HepG2 (cell line): ENCODE data around the gene CSNK1D. TPM values are rescaled to one million over a fixed set of nuclear protein-coding genes. Genes with fewer than 3 reads are reported as not detected.

Experiments used
- ASH2L ChIP-seq: fragments of 300-600, 200-600 bp; sonication (generic); IDR thresholded peaks from 2 replicates; pipeline ENCODE4 v1.7.0; 2017; ENCODE audit warnings: low read depth, mild to moderate bottlenecking, moderate library complexity, mixed read lengths, low read length; ENCODE audit not compliant: insufficient read length
- GATAD2A ChIP-seq: IDR thresholded peaks from 2 replicates; pipeline ENCODE4 v1.6.1; 2016
- KLF11 ChIP-seq: IDR thresholded peaks from 2 replicates; pipeline ENCODE4 v1.6.1; 2016; ENCODE audit warnings: missing compliant biosample characterization
- KMT2A ChIP-seq: sonication (generic); formaldehyde crosslinking; IDR thresholded peaks from 2 replicates; pipeline ENCODE4 v1.4.0; 2020; ENCODE audit warnings: missing genetic modification reagents
- NR2F6 ChIP-seq, 2 experiments: IDR thresholded peaks; 2 replicates each; pipeline ENCODE4 v1.6.1; 2016; ENCODE audit warnings: antibody characterized with exemption in 1 of 2, mild to moderate bottlenecking in 1 of 2
- RXRA ChIP-seq: sonication (generic); formaldehyde crosslinking; IDR thresholded peaks from 2 replicates; pipeline ENCODE4 v1.5.1; 2020; ENCODE audit warnings: missing genetic modification reagents
- ZNF282 ChIP-seq: fragments of 450-650 bp; IDR thresholded peaks from 2 replicates; pipeline ENCODE4 v1.6.1; 2018; ENCODE audit not compliant: partially characterized antibody
- ZNF501 ChIP-seq: sonication (generic); formaldehyde crosslinking; IDR thresholded peaks from 2 replicates; pipeline ENCODE4 v1.5.1; 2020; ENCODE audit warnings: mild to moderate bottlenecking, moderate library complexity, missing genetic modification reagents
- polyA plus RNA-seq, 8 experiments: library from polyadenylated mRNA; depleted of rRNA in 3 of 8; stranded (reverse) in 7 of 8; unstranded in 1 of 8; fragments of >200 nt; fragmentation: Illumina TruSeq in 4 of 8; extraction: Trizol in 4 of 8; gene quantifications; 2 replicates each; pipeline versions ENCODE4 v1.2.1 to v1.2.3, GENCODE V29; 2011 to 2016; ENCODE audit warnings: low read depth in 4 of 8, missing spikeins in 1 of 8, mixed read lengths in 1 of 8; ENCODE audit not compliant: insufficient read depth in 1 of 8
- total RNA-seq, 5 experiments: library from RNA; depleted of rRNA; stranded (reverse); fragments of >200 nt; fragmentation: Illumina TruSeq; extraction: Trizol; gene quantifications; 2 replicates each; pipeline ENCODE4 v1.2.3, GENCODE V29; 2016; ENCODE audit warnings: low read depth in 1 of 5
- TF ChIP-seq, protein P1 (sequence below), 2 experiments: fragments of 450-650 bp in 1 of 2; sonication (generic) in 1 of 2; formaldehyde crosslinking in 1 of 2; IDR thresholded peaks; 2 replicates each; pipeline versions ENCODE4 v1.6.1 to v1.8.0; 2016 to 2022; ENCODE audit warnings: antibody characterized with exemption in 1 of 2, mild to moderate bottlenecking in 1 of 2, missing genetic modification reagents in 1 of 2
- TF ChIP-seq, protein P2 (sequence below): sonication (generic); formaldehyde crosslinking; IDR thresholded peaks from 2 replicates; pipeline ENCODE4 v1.4.0; 2020; ENCODE audit warnings: mild to moderate bottlenecking, low read depth, missing genetic modification reagents
- TF ChIP-seq, protein P3 (sequence below): IDR thresholded peaks from 2 replicates; pipeline ENCODE4 v1.6.1; 2016; ENCODE audit warnings: missing genetic modification reagents, missing compliant biosample characterization
- TF ChIP-seq, protein P4 (sequence below): sonication (generic); formaldehyde crosslinking; IDR thresholded peaks from 2 replicates; pipeline ENCODE4 v1.9.0; 2022; ENCODE audit warnings: low read depth, missing genetic modification reagents

The CSNK1D gene
- total and polyA plus RNA-seq, 2 of the 13 experiments (the other 11 are each of a cell fraction or from before 2014, with no cell fraction given) = 31.5 to 128 TPM

DNA sequence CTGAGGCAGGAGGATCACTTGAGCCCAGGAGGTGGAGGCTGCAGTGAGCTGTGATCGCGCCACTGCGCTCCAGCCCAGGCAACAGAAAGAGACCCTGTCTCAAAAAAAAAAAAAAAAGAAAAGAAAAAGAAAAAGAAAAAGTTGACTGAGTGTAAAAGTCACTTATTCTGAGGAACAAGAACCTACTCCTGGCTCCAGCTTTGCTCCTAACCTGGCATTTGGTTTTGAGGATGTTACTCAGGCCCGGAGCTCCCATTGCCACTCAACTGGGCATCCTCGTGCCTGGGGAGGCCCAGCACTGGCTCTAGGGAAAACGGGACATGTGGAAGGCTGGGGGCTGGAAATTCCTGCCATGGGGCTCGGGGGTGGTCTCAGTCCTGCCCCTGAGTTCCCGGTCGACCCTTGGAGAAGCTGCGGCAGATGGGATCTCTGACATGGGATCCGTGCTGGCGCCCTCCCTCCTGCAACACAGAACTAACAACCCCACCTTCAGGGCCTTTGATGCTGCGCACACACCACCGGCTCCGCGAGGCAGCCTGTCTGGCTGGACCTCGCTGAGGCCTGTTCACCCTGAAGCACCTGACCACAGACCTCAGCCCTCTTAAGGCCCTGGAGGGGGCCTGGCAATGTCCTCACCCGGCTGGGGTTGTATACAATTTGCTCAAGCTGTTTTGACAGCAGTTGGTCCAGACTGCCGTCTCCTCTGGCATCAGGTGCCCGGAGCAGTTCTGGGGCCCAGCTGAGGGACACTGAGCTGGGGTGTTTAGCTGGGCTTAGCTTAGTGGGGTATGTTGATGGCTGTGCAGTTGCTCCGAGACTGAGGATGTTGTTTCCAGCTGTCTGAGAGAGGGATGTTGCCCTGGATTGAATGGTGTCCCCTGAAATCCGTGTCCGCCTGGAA lies 31.6 kb upstream of the CSNK1D start (continued):
- TF ChIP-seq, protein P1, sequence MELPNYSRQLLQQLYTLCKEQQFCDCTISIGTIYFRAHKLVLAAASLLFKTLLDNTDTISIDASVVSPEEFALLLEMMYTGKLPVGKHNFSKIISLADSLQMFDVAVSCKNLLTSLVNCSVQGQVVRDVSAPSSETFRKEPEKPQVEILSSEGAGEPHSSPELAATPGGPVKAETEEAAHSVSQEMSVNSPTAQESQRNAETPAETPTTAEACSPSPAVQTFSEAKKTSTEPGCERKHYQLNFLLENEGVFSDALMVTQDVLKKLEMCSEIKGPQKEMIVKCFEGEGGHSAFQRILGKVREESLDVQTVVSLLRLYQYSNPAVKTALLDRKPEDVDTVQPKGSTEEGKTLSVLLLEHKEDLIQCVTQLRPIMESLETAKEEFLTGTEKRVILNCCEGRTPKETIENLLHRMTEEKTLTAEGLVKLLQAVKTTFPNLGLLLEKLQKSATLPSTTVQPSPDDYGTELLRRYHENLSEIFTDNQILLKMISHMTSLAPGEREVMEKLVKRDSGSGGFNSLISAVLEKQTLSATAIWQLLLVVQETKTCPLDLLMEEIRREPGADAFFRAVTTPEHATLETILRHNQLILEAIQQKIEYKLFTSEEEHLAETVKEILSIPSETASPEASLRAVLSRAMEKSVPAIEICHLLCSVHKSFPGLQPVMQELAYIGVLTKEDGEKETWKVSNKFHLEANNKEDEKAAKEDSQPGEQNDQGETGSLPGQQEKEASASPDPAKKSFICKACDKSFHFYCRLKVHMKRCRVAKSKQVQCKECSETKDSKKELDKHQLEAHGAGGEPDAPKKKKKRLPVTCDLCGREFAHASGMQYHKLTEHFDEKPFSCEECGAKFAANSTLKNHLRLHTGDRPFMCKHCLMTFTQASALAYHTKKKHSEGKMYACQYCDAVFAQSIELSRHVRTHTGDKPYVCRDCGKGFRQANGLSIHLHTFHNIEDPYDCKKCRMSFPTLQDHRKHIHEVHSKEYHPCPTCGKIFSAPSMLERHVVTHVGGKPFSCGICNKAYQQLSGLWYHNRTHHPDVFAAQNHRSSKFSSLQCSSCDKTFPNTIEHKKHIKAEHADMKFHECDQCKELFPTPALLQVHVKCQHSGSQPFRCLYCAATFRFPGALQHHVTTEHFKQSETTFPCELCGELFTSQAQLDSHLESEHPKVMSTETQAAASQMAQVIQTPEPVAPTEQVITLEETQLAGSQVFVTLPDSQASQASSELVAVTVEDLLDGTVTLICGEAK (IDR thresholded peaks at IDR 0.05) = no peak
- TF ChIP-seq, protein P1 (CRISPR knock-in tag; IDR thresholded peaks at IDR 0.05) = 0 out of 2 replicates have a peak, but pooled peaks have one; percentile 21
- TF ChIP-seq ZNF501 = peak; percentile 69
- 0 out of 2 replicates have a peak, but pooled peaks have one; percentile 29 for TF ChIP-seq KMT2A
- no peak for TF ChIP-seq KLF11 (CRISPR knock-in tag)
- TF ChIP-seq, protein P2, sequence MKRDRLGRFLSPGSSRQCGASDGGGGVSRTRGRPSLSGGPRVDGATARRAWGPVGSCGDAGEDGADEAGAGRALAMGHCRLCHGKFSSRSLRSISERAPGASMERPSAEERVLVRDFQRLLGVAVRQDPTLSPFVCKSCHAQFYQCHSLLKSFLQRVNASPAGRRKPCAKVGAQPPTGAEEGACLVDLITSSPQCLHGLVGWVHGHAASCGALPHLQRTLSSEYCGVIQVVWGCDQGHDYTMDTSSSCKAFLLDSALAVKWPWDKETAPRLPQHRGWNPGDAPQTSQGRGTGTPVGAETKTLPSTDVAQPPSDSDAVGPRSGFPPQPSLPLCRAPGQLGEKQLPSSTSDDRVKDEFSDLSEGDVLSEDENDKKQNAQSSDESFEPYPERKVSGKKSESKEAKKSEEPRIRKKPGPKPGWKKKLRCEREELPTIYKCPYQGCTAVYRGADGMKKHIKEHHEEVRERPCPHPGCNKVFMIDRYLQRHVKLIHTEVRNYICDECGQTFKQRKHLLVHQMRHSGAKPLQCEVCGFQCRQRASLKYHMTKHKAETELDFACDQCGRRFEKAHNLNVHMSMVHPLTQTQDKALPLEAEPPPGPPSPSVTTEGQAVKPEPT (CRISPR knock-in tag) = no peak
- TF ChIP-seq, protein P3, sequence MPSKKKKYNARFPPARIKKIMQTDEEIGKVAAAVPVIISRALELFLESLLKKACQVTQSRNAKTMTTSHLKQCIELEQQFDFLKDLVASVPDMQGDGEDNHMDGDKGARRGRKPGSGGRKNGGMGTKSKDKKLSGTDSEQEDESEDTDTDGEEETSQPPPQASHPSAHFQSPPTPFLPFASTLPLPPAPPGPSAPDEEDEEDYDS (CRISPR knock-in tag) = 0 out of 2 replicates have a peak, but pooled peaks have one; percentile 23
- peak; percentile 26 for TF ChIP-seq ASH2L
- TF ChIP-seq GATAD2A (CRISPR knock-in tag) = 0 out of 2 replicates have a peak, but pooled peaks have one; percentile 27
- TF ChIP-seq ZNF282 = no peak
- TF ChIP-seq RXRA = 0 out of 2 replicates have a peak, but pooled peaks have one; percentile 50
- TF ChIP-seq, protein P4, sequence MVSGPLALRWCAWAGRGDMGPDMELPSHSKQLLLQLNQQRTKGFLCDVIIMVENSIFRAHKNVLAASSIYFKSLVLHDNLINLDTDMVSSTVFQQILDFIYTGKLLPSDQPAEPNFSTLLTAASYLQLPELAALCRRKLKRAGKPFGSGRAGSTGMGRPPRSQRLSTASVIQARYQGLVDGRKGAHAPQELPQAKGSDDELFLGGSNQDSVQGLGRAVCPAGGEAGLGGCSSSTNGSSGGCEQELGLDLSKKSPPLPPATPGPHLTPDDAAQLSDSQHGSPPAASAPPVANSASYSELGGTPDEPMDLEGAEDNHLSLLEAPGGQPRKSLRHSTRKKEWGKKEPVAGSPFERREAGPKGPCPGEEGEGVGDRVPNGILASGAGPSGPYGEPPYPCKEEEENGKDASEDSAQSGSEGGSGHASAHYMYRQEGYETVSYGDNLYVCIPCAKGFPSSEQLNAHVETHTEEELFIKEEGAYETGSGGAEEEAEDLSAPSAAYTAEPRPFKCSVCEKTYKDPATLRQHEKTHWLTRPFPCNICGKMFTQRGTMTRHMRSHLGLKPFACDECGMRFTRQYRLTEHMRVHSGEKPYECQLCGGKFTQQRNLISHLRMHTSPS (CRISPR knock-in tag) = no peak
- TF ChIP-seq NR2F6 (IDR thresholded peaks at IDR 0.05) = no peak
- 0 out of 2 replicates have a peak, but pooled peaks have one; percentile 27 for TF ChIP-seq NR2F6 (CRISPR knock-in tag; IDR thresholded peaks at IDR 0.05)
